ENCODE data around the gene C2orf49. TPM values are rescaled to one million over a fixed set of nuclear protein-coding genes. Genes with fewer than 3 reads are reported as not detected.

C2orf49 gene
- polyA plus RNA-seq, 3 donors: 8.1 to 10.4 (median 8.6) TPM

DNA sequence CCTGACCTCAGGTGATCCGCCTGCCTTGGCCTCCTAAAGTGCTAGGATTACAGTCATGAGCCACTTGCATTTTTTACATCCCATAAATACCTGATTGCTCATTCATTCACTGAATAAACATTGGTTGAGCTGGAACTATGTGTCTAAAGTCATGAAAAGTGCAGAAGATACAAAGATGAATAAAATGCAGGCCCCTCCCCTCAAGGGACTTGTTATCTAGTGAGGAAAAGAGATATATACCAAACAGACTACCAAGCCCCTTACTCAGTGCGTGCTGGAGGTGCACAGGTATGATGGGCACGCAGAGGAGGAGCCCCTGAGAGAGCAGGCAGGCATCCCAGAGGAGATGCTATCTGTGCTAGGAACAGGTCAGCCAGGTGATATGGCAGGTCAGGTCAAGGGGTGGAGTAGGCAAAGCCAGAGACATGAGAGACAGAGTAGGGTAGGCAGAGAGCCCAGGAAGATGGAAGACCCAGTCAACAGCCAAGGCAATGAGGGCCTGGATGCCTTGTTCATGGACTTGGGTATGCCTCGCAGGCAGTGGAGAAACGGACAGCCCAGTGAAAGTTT is 53.8 kb downstream of the C2orf49 start:
- TF ChIP-seq CTCF (IDR thresholded peaks at IDR 0.05): no peak
- Histone ChIP-seq H3K27me3 (ENCODE audit: control insufficient read depth in 2 of 2, insufficient read depth in 2 of 2, low read length in 2 of 2) (peaks cover 0 to 3% of the 10 kb centered on the region in 2 donors), H3K4me1 (ENCODE audit: control insufficient read depth in 1 of 2, insufficient read depth in 2 of 2, low read length in 2 of 2) (no peaks in the 10 kb centered on the region), H2AFZ (ENCODE audit: insufficient read depth, low read depth, low read length, poor library complexity, severe bottlenecking) (no peak overlapping the region), H3K27ac (ENCODE audit: low read depth in 1 of 2, low read length in 2 of 2) (no peak overlapping the region), H3K36me3 (replicated peaks in 1 of 2; ENCODE audit: control insufficient read depth in 1 of 2, insufficient read depth in 2 of 2, low read length in 2 of 2) (no peaks in the 10 kb centered on the region), H3K9me3 (replicated peaks in 1 of 2; ENCODE audit: control insufficient read depth in 1 of 2, insufficient read depth in 1 of 2, low read length in 2 of 2) (no peaks in the 10 kb centered on the region), H3K4me2 (replicated peaks; ENCODE audit: extremely low read depth, low read length, poor library complexity, severe bottlenecking) (no peak overlapping the region), H4K20me1 (ENCODE audit: insufficient read depth, low read length) (no peaks in the 10 kb centered on the region), H3K79me2 (ENCODE audit: insufficient read depth, low read length) (no peaks in the 10 kb centered on the region), H3K9ac (ENCODE audit: insufficient read depth, low read length, poor library complexity, severe bottlenecking) (no peak overlapping the region), H3K4me3 (replicated peaks in 1 of 3; ENCODE audit: low read depth in 2 of 3, low read length in 3 of 3) (no peak overlapping the region)
- peak overlapping the region in 1 of 7 donors; percentile 25 for H3K27ac Mint-ChIP-seq
- no peaks in the 10 kb centered on the region for H3K36me3 Mint-ChIP-seq
- WGBS (ENCODE audit: insufficient coverage): 100% methylated on average over 2 of the region's 5 CpGs
- no peak for DNase-seq
- H3K9me3 Mint-ChIP-seq: no peaks in the 10 kb centered on the region
- peaks cover 10 to 18% (median 11%) of the 10 kb centered on the region in 3 donors for H3K27me3 Mint-ChIP-seq (ENCODE audit: low read depth in 3 of 3)
- no peaks in the 10 kb centered on the region for H3K4me1 Mint-ChIP-seq
- intact Hi-C loops (cut with micrococcal nuclease): no loop called here
- H3K4me3 Mint-ChIP-seq: no peak overlapping the region

- TF ChIP-seq CTCF (IDR thresholded peaks at IDR 0.05): no peak
- Histone ChIP-seq H4K20me1 (ENCODE audit: insufficient read depth, low read length) (no peaks in the 10 kb centered on the region), H3K9ac (ENCODE audit: insufficient read depth, low read length, poor library complexity, severe bottlenecking) (no peak overlapping the region), H3K36me3 (replicated peaks in 1 of 2; ENCODE audit: control insufficient read depth in 1 of 2, insufficient read depth in 2 of 2, low read length in 2 of 2) (no peaks in the 10 kb centered on the region), H3K27ac (ENCODE audit: low read depth in 1 of 2, low read length in 2 of 2) (no peak overlapping the region), H3K27me3 (ENCODE audit: control insufficient read depth in 2 of 2, insufficient read depth in 2 of 2, low read length in 2 of 2) (peaks cover 0 to 10% of the 10 kb centered on the region in 2 donors), H3K79me2 (ENCODE audit: insufficient read depth, low read length) (no peaks in the 10 kb centered on the region), H3K4me3 (replicated peaks in 1 of 3; ENCODE audit: low read depth in 2 of 3, low read length in 3 of 3) (no peak overlapping the region), H3K9me3 (replicated peaks in 1 of 2; ENCODE audit: control insufficient read depth in 1 of 2, insufficient read depth in 1 of 2, low read length in 2 of 2) (no peaks in the 10 kb centered on the region), H3K4me2 (replicated peaks; ENCODE audit: extremely low read depth, low read length, poor library complexity, severe bottlenecking) (no peak overlapping the region), H2AFZ (ENCODE audit: insufficient read depth, low read depth, low read length, poor library complexity, severe bottlenecking) (no peak overlapping the region), H3K4me1 (ENCODE audit: control insufficient read depth in 1 of 2, insufficient read depth in 2 of 2, low read length in 2 of 2) (no peaks in the 10 kb centered on the region)
- intact Hi-C loops (cut with micrococcal nuclease): no loop called here
- Mint-ChIP-seq H3K4me1 (no peaks in the 10 kb centered on the region), H3K27me3 (ENCODE audit: low read depth in 3 of 3) (peaks cover 15 to 27% (median 17%) of the 10 kb centered on the region in 3 donors), H3K27ac (peak overlapping the region in 2 of 7 donors; percentile 30 to 36), H3K4me3 (no peak overlapping the region), H3K36me3 (no peaks in the 10 kb centered on the region), H3K9me3 (no peaks in the 10 kb centered on the region)
- 81% methylated on average over 3 of the region's 9 CpGs for WGBS (ENCODE audit: insufficient coverage)
- DNase-seq: no peak
Measured at GRCh38 chr2:105391763-105392662, 54.7 kb downstream of the C2orf49 start.
